ENCODE data around the gene CDH13.

The CDH13 gene

DNA sequence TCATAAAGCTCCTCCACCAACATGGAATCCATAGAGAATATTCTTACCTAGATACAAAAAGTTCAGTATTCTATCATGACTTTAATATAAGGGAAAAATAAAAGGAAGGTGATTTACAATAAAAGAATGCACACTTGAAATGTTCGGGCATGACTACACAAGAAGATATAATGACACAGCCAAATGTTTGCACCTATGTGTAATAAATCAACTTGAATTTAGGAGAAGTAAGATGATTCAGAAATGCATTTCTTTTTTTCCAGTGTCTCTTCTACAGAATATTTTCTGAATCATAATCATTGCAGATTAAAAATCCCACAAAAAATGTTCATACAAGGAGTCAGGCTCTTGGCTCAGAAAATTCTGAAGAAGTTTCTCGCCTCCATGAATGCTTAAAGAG is 777.0 kb downstream of the CDH13 start:
- Histone ChIP-seq H2AFZ (ENCODE audit: low read depth, low read length) (no peak overlapping the region), H3K36me3 (ENCODE audit: insufficient read depth, low read length) (no peaks in the 10 kb centered on the region), H3K9ac (ENCODE audit: low read depth, low read length) (no peak overlapping the region), H3K79me2 (ENCODE audit: insufficient read depth, low read length) (no peaks in the 10 kb centered on the region), H3K4me1 (ENCODE audit: insufficient read depth, low read length) (no peaks in the 10 kb centered on the region), H4K20me1 (ENCODE audit: insufficient read depth, low read length) (no peaks in the 10 kb centered on the region), H3K27ac (ENCODE audit: low read length) (no peak overlapping the region), H3K9me3 (ENCODE audit: insufficient read depth, low read length, severe bottlenecking) (no peaks in the 10 kb centered on the region), H3K4me3 (ENCODE audit: low read depth in 1 of 2, low read length in 2 of 2) (no peak overlapping the region), H3K27me3 (ENCODE audit: insufficient read depth, low read length, poor library complexity) (peaks cover 2% of the 10 kb centered on the region), H3K4me2 (ENCODE audit: insufficient read depth, low read length) (no peak overlapping the region)
- no peak for TF ChIP-seq EZH2 (IDR thresholded peaks at IDR 0.05; ENCODE audit: borderline replicate concordance, low read depth, low read length, severe bottlenecking)
- TF ChIP-seq, protein P1, sequence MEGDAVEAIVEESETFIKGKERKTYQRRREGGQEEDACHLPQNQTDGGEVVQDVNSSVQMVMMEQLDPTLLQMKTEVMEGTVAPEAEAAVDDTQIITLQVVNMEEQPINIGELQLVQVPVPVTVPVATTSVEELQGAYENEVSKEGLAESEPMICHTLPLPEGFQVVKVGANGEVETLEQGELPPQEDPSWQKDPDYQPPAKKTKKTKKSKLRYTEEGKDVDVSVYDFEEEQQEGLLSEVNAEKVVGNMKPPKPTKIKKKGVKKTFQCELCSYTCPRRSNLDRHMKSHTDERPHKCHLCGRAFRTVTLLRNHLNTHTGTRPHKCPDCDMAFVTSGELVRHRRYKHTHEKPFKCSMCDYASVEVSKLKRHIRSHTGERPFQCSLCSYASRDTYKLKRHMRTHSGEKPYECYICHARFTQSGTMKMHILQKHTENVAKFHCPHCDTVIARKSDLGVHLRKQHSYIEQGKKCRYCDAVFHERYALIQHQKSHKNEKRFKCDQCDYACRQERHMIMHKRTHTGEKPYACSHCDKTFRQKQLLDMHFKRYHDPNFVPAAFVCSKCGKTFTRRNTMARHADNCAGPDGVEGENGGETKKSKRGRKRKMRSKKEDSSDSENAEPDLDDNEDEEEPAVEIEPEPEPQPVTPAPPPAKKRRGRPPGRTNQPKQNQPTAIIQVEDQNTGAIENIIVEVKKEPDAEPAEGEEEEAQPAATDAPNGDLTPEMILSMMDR (IDR thresholded peaks at IDR 0.05; ENCODE audit: borderline replicate concordance, extremely low read depth, low read length, poor library complexity, severe bottlenecking), result no peak
- DNase-seq (no peak), ATAC-seq (ENCODE audit: insufficient read depth, low read depth) (no peak)

DNA sequence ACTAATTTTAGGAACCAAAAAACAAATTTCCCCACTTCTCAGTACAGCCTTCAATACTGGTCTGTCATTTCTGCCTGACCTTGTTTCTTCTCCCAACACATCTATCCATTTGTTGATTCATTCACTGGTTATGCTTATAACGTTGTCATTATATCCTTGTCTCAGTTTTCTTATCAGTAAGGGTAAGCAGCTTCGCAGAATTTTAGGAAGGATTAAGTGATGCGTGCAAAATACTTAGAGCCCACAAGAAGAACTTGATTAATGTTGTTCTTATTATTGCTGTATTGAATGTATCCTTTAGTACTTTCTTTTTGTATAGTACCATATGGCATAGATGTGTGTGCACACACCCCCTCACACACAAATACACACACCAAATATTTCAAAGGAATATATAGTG is 777.5 kb downstream of the CDH13 start:
- H3K4me2 ChIP-seq (ENCODE audit: insufficient read depth, low read length), result no peak overlapping the region
- ATAC-seq (ENCODE audit: insufficient read depth, low read depth) (no peak), DNase-seq (no peak)
- H3K9me3 ChIP-seq (ENCODE audit: insufficient read depth, low read length, severe bottlenecking), result no peaks in the 10 kb centered on the region
- H3K27ac ChIP-seq (ENCODE audit: low read length), result no peak overlapping the region
- TF ChIP-seq, protein P1 (IDR thresholded peaks at IDR 0.05; ENCODE audit: borderline replicate concordance, extremely low read depth, low read length, poor library complexity, severe bottlenecking), result no peak
- TF ChIP-seq EZH2 (IDR thresholded peaks at IDR 0.05; ENCODE audit: borderline replicate concordance, low read depth, low read length, severe bottlenecking), result no peak
- no peak overlapping the region for H2AFZ ChIP-seq (ENCODE audit: low read depth, low read length)
- no peaks in the 10 kb centered on the region for H3K36me3 ChIP-seq (ENCODE audit: insufficient read depth, low read length)
- no peak overlapping the region for H3K4me3 ChIP-seq (ENCODE audit: low read depth in 1 of 2, low read length in 2 of 2)
- peaks cover 4% of the 10 kb centered on the region for H3K27me3 ChIP-seq (ENCODE audit: insufficient read depth, low read length, poor library complexity)
- H4K20me1 ChIP-seq (ENCODE audit: insufficient read depth, low read length), result no peaks in the 10 kb centered on the region
- H3K9ac ChIP-seq (ENCODE audit: low read depth, low read length), result no peak overlapping the region
- H3K4me1 ChIP-seq (ENCODE audit: insufficient read depth, low read length), result no peaks in the 10 kb centered on the region
- H3K79me2 ChIP-seq (ENCODE audit: insufficient read depth, low read length), result no peaks in the 10 kb centered on the region

DNA sequence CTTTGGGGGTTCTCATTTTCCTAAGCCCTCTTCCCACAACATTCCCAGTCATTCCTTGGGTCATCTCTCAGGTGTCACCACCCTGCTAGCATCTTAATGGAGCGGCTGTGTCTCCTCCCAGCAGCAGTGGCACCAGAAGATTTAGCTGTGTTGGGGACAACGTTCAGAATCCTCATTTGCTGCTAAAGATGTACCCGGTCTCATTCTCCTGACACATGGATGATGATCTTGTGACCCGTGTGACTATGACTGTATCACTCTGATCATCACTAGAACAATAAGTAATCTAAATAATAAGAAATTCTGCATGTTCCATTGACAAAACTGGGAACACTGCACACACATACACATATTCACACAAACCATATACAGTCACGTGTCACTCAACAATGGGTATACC is 781.2 kb downstream of the CDH13 start:
- no peaks in the 10 kb centered on the region for H3K9me3 ChIP-seq (ENCODE audit: insufficient read depth, low read length, severe bottlenecking)

More for the DNA sequence above, 781.2 kb downstream of the CDH13 start:
- peaks cover 4% of the 10 kb centered on the region for H3K27me3 ChIP-seq (ENCODE audit: insufficient read depth, low read length, poor library complexity)
- DNase-seq, result no peak
- ATAC-seq (ENCODE audit: insufficient read depth, low read depth), result no peak
- H3K36me3 ChIP-seq (ENCODE audit: insufficient read depth, low read length), result no peaks in the 10 kb centered on the region
- no peak overlapping the region for H3K4me3 ChIP-seq (ENCODE audit: low read depth in 1 of 2, low read length in 2 of 2)
- H3K4me1 ChIP-seq (ENCODE audit: insufficient read depth, low read length), result no peaks in the 10 kb centered on the region
- no peak overlapping the region for H3K9ac ChIP-seq (ENCODE audit: low read depth, low read length)
- H4K20me1 ChIP-seq (ENCODE audit: insufficient read depth, low read length), result no peaks in the 10 kb centered on the region
- no peaks in the 10 kb centered on the region for H3K79me2 ChIP-seq (ENCODE audit: insufficient read depth, low read length)
- TF ChIP-seq, protein P1 (IDR thresholded peaks at IDR 0.05; ENCODE audit: borderline replicate concordance, extremely low read depth, low read length, poor library complexity, severe bottlenecking), result no peak
- no peak for TF ChIP-seq EZH2 (IDR thresholded peaks at IDR 0.05; ENCODE audit: borderline replicate concordance, low read depth, low read length, severe bottlenecking)
- no peak overlapping the region for H3K27ac ChIP-seq (ENCODE audit: low read length)
- H2AFZ ChIP-seq (ENCODE audit: low read depth, low read length), result no peak overlapping the region
- no peak overlapping the region for H3K4me2 ChIP-seq (ENCODE audit: insufficient read depth, low read length)
